GM23338 (cell line): Measurements from ENCODE around the gene KCNIP3. TPM values are rescaled to one million over a fixed set of nuclear protein-coding genes. Genes with fewer than 3 reads are reported as not detected.

ENCODE experiments used
- ATAC-seq: fragments of 200-7000 bp; cut with Tn5 transposase; 3 replicates; pipeline ENCODE4 v1.9.1; 2020
- DNase-seq: peaks from one replicate; pipeline ENCODE4 v3.0.0-alpha.2; 2015; ENCODE audit warnings: low spot score
- H2AFZ ChIP-seq: fragments of 200-600 bp; sonication (generic); 2 replicates; pipeline ENCODE4 v1.8.0; 2016; ENCODE audit warnings: antibody characterized with exemption, mild to moderate bottlenecking, moderate library complexity
- H3F3A ChIP-seq: fragments of 200-600 bp; sonication (generic); replicated peaks from 2 replicates; pipeline ENCODE4 v1.8.0; 2017; ENCODE audit warnings: antibody characterized with exemption, mixed run types, low read depth
- H3K27ac ChIP-seq: fragments of 200-600 bp; sonication (generic); 2 replicates; pipeline ENCODE4 v1.6.1; 2016; ENCODE audit warnings: low read depth
- H3K27me3 ChIP-seq: fragments of 200-600 bp; sonication (generic); 2 replicates; pipeline ENCODE4 v1.8.0; 2016; ENCODE audit warnings: mild to moderate bottlenecking, mixed run types, moderate library complexity; ENCODE audit not compliant: insufficient read depth
- H3K36me3 ChIP-seq: fragments of 200-600 bp; sonication (generic); 2 replicates; pipeline ENCODE4 v1.8.0; 2016; ENCODE audit warnings: mild to moderate bottlenecking; ENCODE audit not compliant: insufficient read depth
- H3K4me1 ChIP-seq: fragments of 200-600 bp; sonication (generic); 2 replicates; pipeline ENCODE4 v1.8.0; 2016; ENCODE audit warnings: mild to moderate bottlenecking, moderate library complexity; ENCODE audit not compliant: insufficient read depth
- H3K4me2 ChIP-seq: fragments of 200-600 bp; sonication (generic); 2 replicates; pipeline ENCODE4 v1.7.1; 2017; ENCODE audit warnings: mixed run types
- H3K4me3 ChIP-seq: fragments of 200-600 bp; sonication (generic); 2 replicates; pipeline ENCODE4 v1.6.1; 2016; ENCODE audit warnings: mixed run types
- H3K79me2 ChIP-seq: fragments of 200-600 bp; sonication (generic); replicated peaks from 2 replicates; pipeline ENCODE4 v1.8.0; 2017; ENCODE audit warnings: mild to moderate bottlenecking; ENCODE audit not compliant: insufficient read depth
- H3K9me2 ChIP-seq: fragments of 200-600 bp; sonication (generic); 2 replicates; pipeline ENCODE4 v1.8.0; 2017; ENCODE audit not compliant: insufficient read depth
- H4K20me1 ChIP-seq: fragments of 200-600 bp; sonication (generic); replicated peaks from 2 replicates; pipeline ENCODE4 v1.8.0; 2017; ENCODE audit warnings: mild to moderate bottlenecking; ENCODE audit not compliant: insufficient read depth
- H3K27ac Mint-ChIP-seq: 2 replicates; pipeline ENCODE4 v1.8.0; 2020; ENCODE audit warnings: inconsistent platforms, mild to moderate bottlenecking, moderate library complexity, mixed read lengths
- H3K27me3 Mint-ChIP-seq: 3 replicates; pipeline ENCODE4 v1.8.0; 2022; ENCODE audit warnings: low read depth, mild to moderate bottlenecking, moderate library complexity, mixed read lengths, inconsistent platforms; ENCODE audit not compliant: insufficient read depth, poor library complexity
- H3K36me3 Mint-ChIP-seq: 3 replicates; pipeline ENCODE4 v1.8.0; 2021; ENCODE audit warnings: low read depth, mild to moderate bottlenecking, inconsistent platforms, moderate library complexity, mixed read lengths
- H3K4me1 Mint-ChIP-seq: 3 replicates; pipeline ENCODE4 v1.8.0; 2020; ENCODE audit warnings: mild to moderate bottlenecking, inconsistent platforms, mixed read lengths
- H3K4me3 Mint-ChIP-seq: 3 replicates; pipeline ENCODE4 v1.8.0; 2021; ENCODE audit warnings: moderate library complexity, mild to moderate bottlenecking, inconsistent platforms, mixed read lengths
- H3K9me3 Mint-ChIP-seq: 3 replicates; pipeline ENCODE4 v1.8.0; 2020; ENCODE audit warnings: moderate library complexity, mild to moderate bottlenecking, inconsistent platforms, mixed read lengths
- CREB1 ChIP-seq: fragments of 250-450 bp; sonication (Bioruptor Pico); IDR thresholded peaks from 2 replicates; pipeline ENCODE4 v1.5.0; 2020; ENCODE audit warnings: low read depth, mild to moderate bottlenecking, moderate library complexity
- CTCF ChIP-seq, 2 experiments: fragments of 200-600 bp in 1 of 2; sonication (generic) in 1 of 2; conservative IDR thresholded peaks; 2 replicates each; pipeline versions ENCODE4 v1.5.1 to v1.6.1; 2016 to 2017; ENCODE audit warnings: antibody characterized with exemption in 2 of 2, low read depth in 2 of 2, mild to moderate bottlenecking in 2 of 2, moderate library complexity in 1 of 2
- ETS1 ChIP-seq: IDR thresholded peaks from 2 replicates; pipeline ENCODE4 v1.6.1; 2016; ENCODE audit warnings: antibody characterized with exemption
- EZH2 ChIP-seq: fragments of 200-600 bp; sonication (generic); IDR thresholded peaks from one replicate; pipeline ENCODE4 v1.8.0; 2017; ENCODE audit warnings: antibody characterized with exemption, mild to moderate bottlenecking, low read depth; ENCODE audit not compliant: unreplicated experiment
- JUNB ChIP-seq: IDR thresholded peaks from one replicate; pipeline ENCODE4 v1.6.1; 2016; ENCODE audit warnings: antibody characterized with exemption; ENCODE audit not compliant: unreplicated experiment
- POLR2AphosphoS5 ChIP-seq: IDR thresholded peaks from 2 replicates; pipeline ENCODE4 v1.6.1; 2016; ENCODE audit warnings: antibody characterized with exemption, low read depth
- REST ChIP-seq: IDR thresholded peaks from one replicate; pipeline ENCODE4 v1.6.1; 2018; ENCODE audit warnings: antibody characterized with exemption; ENCODE audit not compliant: unreplicated experiment
- STAT1 ChIP-seq: IDR thresholded peaks from one replicate; pipeline ENCODE4 v1.6.1; 2016; ENCODE audit warnings: antibody characterized with exemption; ENCODE audit not compliant: unreplicated experiment
- ZNF114 ChIP-seq: fragments of 250-450 bp; sonication (Bioruptor Pico); IDR thresholded peaks from 2 replicates; pipeline ENCODE4 v1.5.0; 2020; ENCODE audit warnings: mild to moderate bottlenecking, moderate library complexity
- ZNF331 ChIP-seq: fragments of 250-450 bp; sonication (Bioruptor Pico); IDR thresholded peaks from 2 replicates; pipeline ENCODE4 v1.5.0; 2020; ENCODE audit warnings: low read depth, mild to moderate bottlenecking, moderate library complexity
- ZNF462 ChIP-seq: fragments of 250-450 bp; sonication (Bioruptor Pico); IDR thresholded peaks from 2 replicates; pipeline ENCODE4 v1.5.0; 2020; ENCODE audit warnings: mild to moderate bottlenecking, moderate library complexity
- polyA plus RNA-seq: library from polyadenylated mRNA; unstranded; fragments of >200 nt; fragmentation: Nextera tagmentation; extraction: Ambion mirVana; gene quantifications from 2 replicates; pipeline ENCODE4 v1.2.1, GENCODE V29; 2016
- total RNA-seq: library from RNA; depleted of rRNA; stranded (reverse); fragments of >200 nt; shearing (Covaris generic); gene quantifications from 2 replicates; pipeline ENCODE4 v1.2.3, GENCODE V29; 2014

Gene KCNIP3
- total and polyA plus RNA-seq, 2 experiments from 2014 or later, result 0.32 to 0.83 TPM

GRCh38 chr2:95258271-95258670 is 38.9 kb upstream of the KCNIP3 start:
- no peaks in the 10 kb centered on the region for H3K4me1 ChIP-seq
- TF ChIP-seq POLR2AphosphoS5 (no peak), REST (no peak), ZNF331 (no peak), ZNF114 (CRISPR knock-in tag) (no peak), STAT1 (no peak), CREB1 (CRISPR knock-in tag) (no peak), ZNF462 (no peak), ETS1 (no peak), EZH2 (no peak), JUNB (no peak), CTCF (conservative IDR thresholded peaks at IDR 0.05; ENCODE audit: low read depth in 2 of 2) (no peak)
- no peaks in the 10 kb centered on the region; the same call in 1 of the 2 replicates for H3K9me2 ChIP-seq
- no peaks in the 10 kb centered on the region for H3F3A ChIP-seq
- Mint-ChIP-seq H3K4me1 (peaks cover 6% of the 10 kb centered on the region; the same call in 2 of the 3 replicates), H3K27me3 (peaks cover 7% of the 10 kb centered on the region), H3K27ac (no peak overlapping the region), H3K9me3 (peaks cover 49% of the 10 kb centered on the region), H3K36me3 (peaks cover 15% of the 10 kb centered on the region; the same call in 2 of the 3 replicates), H3K4me3 (no peak overlapping the region)
- no peaks in the 10 kb centered on the region for H3K36me3 ChIP-seq
- no peaks in the 10 kb centered on the region for H4K20me1 ChIP-seq
- no peak overlapping the region for H3K4me2 ChIP-seq
- ATAC-seq (no peak), DNase-seq (no peak)
- no peak overlapping the region for H3K27ac ChIP-seq
- H2AFZ ChIP-seq, result no peak overlapping the region
- H3K4me3 ChIP-seq, result no peak overlapping the region
- H3K79me2 ChIP-seq, result no peaks in the 10 kb centered on the region
- H3K27me3 ChIP-seq, result no peaks in the 10 kb centered on the region
